BJ (cell line): ENCODE data around the gene GABBR2. TPM values are rescaled to one million over a fixed set of nuclear protein-coding genes. Genes with fewer than 3 reads are reported as not detected.

ENCODE experiments used
- CTCF ChIA-PET: fragments of 350-600 bp; formaldehyde crosslinking; extraction: SDS; loops from one replicate; lab custom pipeline; 2021; ENCODE audit warnings: antibody characterized with exemption, inconsistent platforms; lab: Yijun Ruan, JAX
- POLR2A ChIA-PET: fragments of 300-600 bp; sonication (Branson Sonifier 250); formaldehyde crosslinking; extraction: SDS; loops from one replicate; lab custom pipeline; 2021; ENCODE audit warnings: antibody characterized with exemption; lab: Charles Lee
- DNase-seq: peaks from one replicate; pipeline ENCODE4 v3.0.0-alpha.2; 2011; ENCODE audit warnings: low read depth
- H3K27me3 ChIP-seq: 2 replicates; pipeline ENCODE4 v1.6.0; 2011; ENCODE audit warnings: low read length; ENCODE audit not compliant: control insufficient read depth, insufficient read depth
- H3K36me3 ChIP-seq: 2 replicates; pipeline ENCODE4 v1.5.1; 2011; ENCODE audit warnings: low read length; ENCODE audit not compliant: control insufficient read depth, insufficient read depth
- H3K4me3 ChIP-seq: 2 replicates; pipeline ENCODE4 v1.5.1; 2011; ENCODE audit warnings: low read depth, mild to moderate bottlenecking, control low read depth, low read length
- polyA plus RNA-seq: library from polyadenylated mRNA; depleted of rRNA; stranded (reverse); fragments of >200 nt; gene quantifications from 2 replicates; pipeline ENCODE4 v1.2.3, GENCODE V29; 2011
- TF ChIP-seq, protein P1 (sequence below): IDR thresholded peaks from 2 replicates; pipeline ENCODE4 v1.5.1; 2011; ENCODE audit warnings: low read depth, mild to moderate bottlenecking, control low read depth, inconsistent platforms, low read length, moderate library complexity; ENCODE audit not compliant: insufficient read depth

Gene GABBR2
- polyA plus RNA-seq, 1 experiment = 1.6 TPM

DNA sequence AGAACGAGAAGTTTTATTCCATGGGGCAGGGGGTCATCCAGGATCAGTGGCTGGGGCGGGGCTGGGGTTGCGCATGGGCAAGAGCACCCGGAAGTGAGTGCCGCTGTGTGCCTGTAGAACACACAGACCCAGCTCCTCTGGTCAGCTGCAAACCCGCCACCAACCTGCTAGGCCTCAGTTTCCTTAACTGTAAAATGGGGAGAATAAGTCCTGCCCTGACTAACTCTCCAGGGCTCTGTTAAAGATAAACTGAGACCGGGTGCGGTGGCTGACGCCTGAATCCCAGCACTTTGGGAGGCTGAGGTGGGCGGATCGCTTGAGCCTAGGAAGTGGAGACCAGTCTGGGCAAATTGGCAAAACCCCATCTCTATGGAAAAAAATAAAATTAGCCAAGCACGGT, 152.2 kb downstream of the GABBR2 start:
- H3K4me3 ChIP-seq = no peak overlapping the region
- ChIA-PET POLR2A (no interaction called here), CTCF (no interaction called here)
- H3K36me3 ChIP-seq = no peaks in the 10 kb centered on the region
- TF ChIP-seq, protein P1, sequence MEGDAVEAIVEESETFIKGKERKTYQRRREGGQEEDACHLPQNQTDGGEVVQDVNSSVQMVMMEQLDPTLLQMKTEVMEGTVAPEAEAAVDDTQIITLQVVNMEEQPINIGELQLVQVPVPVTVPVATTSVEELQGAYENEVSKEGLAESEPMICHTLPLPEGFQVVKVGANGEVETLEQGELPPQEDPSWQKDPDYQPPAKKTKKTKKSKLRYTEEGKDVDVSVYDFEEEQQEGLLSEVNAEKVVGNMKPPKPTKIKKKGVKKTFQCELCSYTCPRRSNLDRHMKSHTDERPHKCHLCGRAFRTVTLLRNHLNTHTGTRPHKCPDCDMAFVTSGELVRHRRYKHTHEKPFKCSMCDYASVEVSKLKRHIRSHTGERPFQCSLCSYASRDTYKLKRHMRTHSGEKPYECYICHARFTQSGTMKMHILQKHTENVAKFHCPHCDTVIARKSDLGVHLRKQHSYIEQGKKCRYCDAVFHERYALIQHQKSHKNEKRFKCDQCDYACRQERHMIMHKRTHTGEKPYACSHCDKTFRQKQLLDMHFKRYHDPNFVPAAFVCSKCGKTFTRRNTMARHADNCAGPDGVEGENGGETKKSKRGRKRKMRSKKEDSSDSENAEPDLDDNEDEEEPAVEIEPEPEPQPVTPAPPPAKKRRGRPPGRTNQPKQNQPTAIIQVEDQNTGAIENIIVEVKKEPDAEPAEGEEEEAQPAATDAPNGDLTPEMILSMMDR = no peak
- no peak for DNase-seq
- no peaks in the 10 kb centered on the region for H3K27me3 ChIP-seq

DNA sequence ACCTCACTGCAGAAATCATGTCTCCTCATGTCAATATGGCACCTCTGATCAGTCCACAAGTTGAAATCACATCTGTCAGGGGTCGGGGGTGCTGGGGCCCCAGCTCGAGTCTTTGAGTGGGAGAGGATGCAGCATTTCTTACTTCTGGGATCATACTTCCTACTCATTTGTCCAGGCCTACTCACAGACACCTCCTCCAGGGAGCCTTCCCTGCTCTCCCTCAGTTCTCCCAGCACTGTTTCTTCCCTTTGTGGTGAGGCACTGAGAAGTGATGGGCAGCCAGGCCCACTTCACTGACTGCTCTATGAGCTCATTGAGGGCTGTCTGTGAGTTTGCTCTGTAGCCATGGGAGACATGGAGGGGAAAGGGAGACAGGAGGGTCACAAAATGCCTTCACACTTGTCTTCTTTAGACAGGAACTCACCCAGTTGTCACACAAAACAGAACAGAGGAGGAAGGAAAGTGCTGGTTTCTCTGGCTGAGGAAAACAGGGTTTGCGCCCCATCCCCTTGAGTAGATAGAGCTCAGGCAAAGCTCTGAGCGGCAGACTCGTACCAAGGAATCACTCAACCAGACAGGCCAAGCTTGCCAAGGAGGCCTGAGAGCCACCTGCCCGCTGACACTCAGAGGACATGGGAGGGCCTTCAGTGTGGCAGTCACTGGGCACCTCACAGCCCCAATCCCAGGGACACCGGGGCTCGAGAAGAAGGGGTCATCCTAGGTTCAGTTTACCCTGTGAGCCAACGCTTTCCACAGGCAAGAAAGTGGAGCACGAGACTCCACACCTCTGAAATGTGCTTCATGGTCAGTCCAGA, 152.9 kb downstream of the GABBR2 start:
- POLR2A ChIA-PET = no interaction called here

DNA sequence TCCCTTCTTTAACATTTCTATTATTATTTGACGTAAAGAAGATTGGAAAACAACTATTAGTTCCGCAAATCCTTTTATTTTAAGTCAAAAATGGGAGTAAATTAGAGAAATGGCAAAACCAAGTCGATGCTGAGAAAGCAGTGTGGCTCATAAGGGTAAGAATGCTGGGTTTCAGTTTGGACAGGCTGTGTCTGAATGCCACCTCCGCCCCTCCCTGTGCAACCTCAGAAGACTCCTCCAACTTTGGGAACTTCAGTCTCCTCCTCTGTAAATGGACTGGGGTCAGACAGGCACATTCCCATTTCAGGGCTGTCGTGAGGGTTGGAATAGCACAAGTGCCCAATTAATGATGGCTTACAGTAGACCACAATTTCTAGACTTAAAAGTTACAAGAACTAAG, 154.0 kb downstream of the GABBR2 start:
- ChIA-PET CTCF (interaction anchor here (1.4 to 2.0 kb wide), 2 partner anchors 9 to 19 kb away, joined by 3 to 5 read pairs; no protein-coding TSS in a partner anchor), POLR2A (no interaction called here)
- no peaks in the 10 kb centered on the region for H3K27me3 ChIP-seq
- no peak overlapping the region for H3K4me3 ChIP-seq
- H3K36me3 ChIP-seq = no peaks in the 10 kb centered on the region
- DNase-seq = no peak
- TF ChIP-seq, protein P1 = no peak

More for the DNA sequence above, 152.9 kb downstream of the GABBR2 start:
- H3K27me3 ChIP-seq = no peaks in the 10 kb centered on the region
- H3K36me3 ChIP-seq = no peaks in the 10 kb centered on the region
- TF ChIP-seq, protein P1 = no peak
- no peak for DNase-seq
- CTCF ChIA-PET = interaction anchor here (0.8 to 1.4 kb wide), 3 partner anchors 10 to 151 kb away, joined by 3 read pairs; no protein-coding TSS in a partner anchor
- no peak overlapping the region for H3K4me3 ChIP-seq

DNA sequence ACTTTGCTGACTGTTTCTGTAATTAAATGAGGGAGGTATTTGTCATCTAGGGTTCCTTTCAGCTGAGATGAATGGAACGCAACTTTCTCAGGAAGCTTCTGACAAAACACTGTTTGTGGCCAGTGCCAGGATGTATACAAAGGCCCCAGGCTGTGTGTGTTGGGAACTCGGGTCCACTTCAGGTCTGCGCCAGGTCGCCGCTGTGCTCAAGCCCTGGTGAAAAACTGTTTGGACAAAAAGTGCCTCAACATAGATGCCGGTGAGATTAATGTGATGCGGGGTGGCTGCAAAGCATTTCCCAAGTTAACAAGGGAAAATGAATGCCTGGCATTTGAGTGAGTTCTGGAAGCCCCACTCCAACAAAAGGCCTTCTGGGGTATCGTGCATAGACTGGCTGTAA, 156.4 kb downstream of the GABBR2 start:
- POLR2A ChIA-PET = no interaction called here
- DNase-seq = no peak
- H3K4me3 ChIP-seq = no peak overlapping the region

More for the DNA sequence above, 156.4 kb downstream of the GABBR2 start:
- TF ChIP-seq, protein P1 = no peak
- no peaks in the 10 kb centered on the region for H3K36me3 ChIP-seq
- H3K27me3 ChIP-seq = no peaks in the 10 kb centered on the region
- CTCF ChIA-PET = interaction anchor here (1.0 to 1.3 kb wide), 2 partner anchors 16 to 238 kb away, joined by 3 read pairs; no protein-coding TSS in a partner anchor
